Right atrium auricular region (tissue), 2 donors: ENCODE measurements around the gene CHPF. TPM values are rescaled to one million over a fixed set of nuclear protein-coding genes. Genes with fewer than 3 reads are reported as not detected.

ENCODE experiments used
- DNase-seq: peaks from one replicate; pipeline ENCODE4 v3.0.0-alpha.2; 2019; ENCODE audit warnings: low spot score
- H3K27ac ChIP-seq, 2 donors: fragments of 200-600 bp; sonication (generic); 1 replicate in 1 of 2; 2 replicates in 1 of 2; pipeline ENCODE4 v1.5.1; 2016 to 2019
- H3K27me3 ChIP-seq, 2 donors: fragments of 200-600 bp; sonication (generic); one replicate each; pipeline versions ENCODE4 v1.5.1 to v1.6.0; 2017 to 2019
- H3K36me3 ChIP-seq: fragments of 200-600 bp; sonication (generic); one replicate; pipeline ENCODE4 v1.5.1; 2016
- H3K4me1 ChIP-seq, 2 donors: fragments of 200-600 bp; sonication (generic); one replicate each; pipeline versions ENCODE4 v1.5.1 to v1.6.0; 2017 to 2019
- H3K4me3 ChIP-seq, 2 donors: fragments of 200-600 bp; sonication (generic); 1 replicate in 1 of 2; 2 replicates in 1 of 2; pipeline ENCODE4 v1.5.1; 2017 to 2019; ENCODE audit warnings: mild to moderate bottlenecking in 1 of 2, moderate library complexity in 1 of 2
- H3K9me3 ChIP-seq, 2 donors: fragments of 200-600 bp; sonication (generic); one replicate each; pipeline ENCODE4 v1.5.1; 2019
- total RNA-seq, 2 donors: library from RNA; depleted of rRNA; stranded (reverse); fragments of >200 nt; gene quantifications; one replicate each; pipeline ENCODE4 v1.1.0, GENCODE V29; 2016
- TF ChIP-seq, protein P1 (sequence below), 2 donors: fragments of 200-600 bp; sonication (generic); IDR thresholded peaks; one replicate each; pipeline ENCODE4 v1.5.1; 2019; ENCODE audit warnings: antibody characterized with exemption in 2 of 2

The CHPF gene
- total RNA-seq, 2 donors from 2014 or later: 206 to 228 TPM

GRCh38 chr2:219494952-219495530, 48.6 kb downstream of the CHPF start:
- Histone ChIP-seq H3K4me1 (peaks cover 0 to 59% of the 10 kb centered on the region in 2 donors), H3K9me3 (no peaks in the 10 kb centered on the region), H3K4me3 (no peak overlapping the region), H3K36me3 (peaks cover 20% of the 10 kb centered on the region), H3K27ac (peak overlapping the region; percentile 98 to 99), H3K27me3 (no peaks in the 10 kb centered on the region)
- DNase-seq: no peak
- TF ChIP-seq, protein P1, sequence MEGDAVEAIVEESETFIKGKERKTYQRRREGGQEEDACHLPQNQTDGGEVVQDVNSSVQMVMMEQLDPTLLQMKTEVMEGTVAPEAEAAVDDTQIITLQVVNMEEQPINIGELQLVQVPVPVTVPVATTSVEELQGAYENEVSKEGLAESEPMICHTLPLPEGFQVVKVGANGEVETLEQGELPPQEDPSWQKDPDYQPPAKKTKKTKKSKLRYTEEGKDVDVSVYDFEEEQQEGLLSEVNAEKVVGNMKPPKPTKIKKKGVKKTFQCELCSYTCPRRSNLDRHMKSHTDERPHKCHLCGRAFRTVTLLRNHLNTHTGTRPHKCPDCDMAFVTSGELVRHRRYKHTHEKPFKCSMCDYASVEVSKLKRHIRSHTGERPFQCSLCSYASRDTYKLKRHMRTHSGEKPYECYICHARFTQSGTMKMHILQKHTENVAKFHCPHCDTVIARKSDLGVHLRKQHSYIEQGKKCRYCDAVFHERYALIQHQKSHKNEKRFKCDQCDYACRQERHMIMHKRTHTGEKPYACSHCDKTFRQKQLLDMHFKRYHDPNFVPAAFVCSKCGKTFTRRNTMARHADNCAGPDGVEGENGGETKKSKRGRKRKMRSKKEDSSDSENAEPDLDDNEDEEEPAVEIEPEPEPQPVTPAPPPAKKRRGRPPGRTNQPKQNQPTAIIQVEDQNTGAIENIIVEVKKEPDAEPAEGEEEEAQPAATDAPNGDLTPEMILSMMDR (IDR thresholded peaks at IDR 0.05): no peak

- peaks cover 31% of the 10 kb centered on the region for H3K36me3 ChIP-seq
- no peak overlapping the region for H3K4me3 ChIP-seq
- H3K4me1 ChIP-seq: peaks cover 0 to 47% of the 10 kb centered on the region in 2 donors
- no peaks in the 10 kb centered on the region for H3K27me3 ChIP-seq
- DNase-seq: no peak
- peak overlapping the region in 1 of 2 donors; percentile 57 for H3K27ac ChIP-seq
- no peaks in the 10 kb centered on the region for H3K9me3 ChIP-seq
- TF ChIP-seq, protein P1 (IDR thresholded peaks at IDR 0.05): no peak
These were observed 50.5 kb downstream of the CHPF start for GRCh38 chr2:219493086-219493485.

- H3K4me3 ChIP-seq: no peak overlapping the region
- peaks cover 36% of the 10 kb centered on the region for H3K36me3 ChIP-seq
- H3K27me3 ChIP-seq: no peaks in the 10 kb centered on the region
- TF ChIP-seq, protein P1 (IDR thresholded peaks at IDR 0.05): no peak
- H3K9me3 ChIP-seq: no peaks in the 10 kb centered on the region
- DNase-seq: no peak
- peak overlapping the region in 1 of 2 donors; percentile 57 for H3K27ac ChIP-seq
- peaks cover 0 to 45% of the 10 kb centered on the region in 2 donors for H3K4me1 ChIP-seq
These were observed 51.0 kb downstream of the CHPF start for GRCh38 chr2:219492575-219492974.

GRCh38 chr2:219491278-219491963, 52.2 kb downstream of the CHPF start:
- Histone ChIP-seq H3K4me1 (peaks cover 0 to 33% of the 10 kb centered on the region in 2 donors), H3K36me3 (peaks cover 40% of the 10 kb centered on the region), H3K27ac (peak overlapping the region; percentile 37 to 57), H3K4me3 (no peak overlapping the region), H3K9me3 (no peaks in the 10 kb centered on the region), H3K27me3 (no peaks in the 10 kb centered on the region)
- no peak for DNase-seq
- TF ChIP-seq, protein P1 (IDR thresholded peaks at IDR 0.05): no peak

GRCh38 chr2:219490600-219491130, 52.9 kb downstream of the CHPF start:
- H3K4me3 ChIP-seq: no peak overlapping the region
- TF ChIP-seq, protein P1 (IDR thresholded peaks at IDR 0.05): no peak
- peaks cover 0 to 26% of the 10 kb centered on the region in 2 donors for H3K4me1 ChIP-seq
- H3K9me3 ChIP-seq: no peaks in the 10 kb centered on the region
- peaks cover 40% of the 10 kb centered on the region for H3K36me3 ChIP-seq
- H3K27ac ChIP-seq: peak overlapping the region; percentile 37 to 57
- DNase-seq: no peak
- no peaks in the 10 kb centered on the region for H3K27me3 ChIP-seq
